Left forelimb (tissue), 1 donor: ENCODE results near the gene MARK3.

Source experiments
- DNase-seq: peaks from one replicate; pipeline ENCODE4 v3.0.0-alpha.2; 2018; ENCODE audit warnings: low spot score

MARK3 gene

GRCh38 chr14:103488071-103488470, 102.9 kb downstream of the MARK3 start:
- no peak for DNase-seq

GRCh38 chr14:103488960-103489359, 103.7 kb downstream of the MARK3 start:
- no peak for DNase-seq

GRCh38 chr14:103489621-103490020, 104.4 kb downstream of the MARK3 start:
- no peak for DNase-seq

GRCh38 chr14:103491691-103492090, 106.5 kb downstream of the MARK3 start:
- DNase-seq: no peak

GRCh38 chr14:103492156-103492925, 107.1 kb downstream of the MARK3 start:
- no peak for DNase-seq

- DNase-seq: no peak
Observed at GRCh38 chr14:103495854-103496253, 110.6 kb downstream of the MARK3 start.

- DNase-seq: no peak
Observed at GRCh38 chr14:103496776-103497175, 111.6 kb downstream of the MARK3 start.

- no peak for DNase-seq
Observed at GRCh38 chr14:103499709-103500108, 114.5 kb downstream of the MARK3 start.

GRCh38 chr14:103500148-103500990, 115.2 kb downstream of the MARK3 start:
- DNase-seq: no peak

GRCh38 chr14:103501041-103501870, 116.0 kb downstream of the MARK3 start:
- no peak for DNase-seq

GRCh38 chr14:103501921-103502669, 116.9 kb downstream of the MARK3 start:
- no peak for DNase-seq

GRCh38 chr14:103502877-103503276, 117.7 kb downstream of the MARK3 start:
- DNase-seq: no peak

- no peak for DNase-seq
Observed at GRCh38 chr14:103503296-103503695, 118.1 kb downstream of the MARK3 start.

GRCh38 chr14:103504991-103505565, 119.9 kb downstream of the MARK3 start:
- no peak for DNase-seq

GRCh38 chr14:103507751-103508150, 122.5 kb downstream of the MARK3 start:
- DNase-seq: no peak

GRCh38 chr14:103508521-103509329, 123.5 kb downstream of the MARK3 start:
- no peak for DNase-seq

- no peak for DNase-seq
Observed at GRCh38 chr14:103509864-103510723, 124.9 kb downstream of the MARK3 start.

GRCh38 chr14:103510724-103511693, 125.8 kb downstream of the MARK3 start:
- no peak for DNase-seq
